ENCODE data around the gene CHTF8. TPM values are rescaled to one million over a fixed set of nuclear protein-coding genes. Genes with fewer than 3 reads are reported as not detected.

The CHTF8 gene
- total RNA-seq, 4 donors from 2014 or later = 77.8 to 124 (median 82.8) TPM

GRCh38 chr16:69116256-69116875, 16.0 kb downstream of the CHTF8 start:
- intact Hi-C loops (cut with DNase I; ENCODE audit: low total_unique reads) = no loop called here
- TF ChIP-seq CTCF (IDR thresholded peaks at IDR 0.05) = no peak
- TF ChIP-seq POLR2A (IDR thresholded peaks at IDR 0.05) = no peak
- peak in 1 of 2 donors; percentile 60 for DNase-seq (ENCODE audit: low spot score in 2 of 2)
- WGBS, 2 donors = 66 to 76% methylated on average over 7 of the region's 7 CpGs
- H3K4me3 ChIP-seq (ENCODE audit: low read depth, poor library complexity, severe bottlenecking) = no peak overlapping the region

- intact Hi-C loops (cut with DNase I; ENCODE audit: low total_unique reads) = no loop called here
- TF ChIP-seq CTCF (IDR thresholded peaks at IDR 0.05) (no peak), POLR2A (IDR thresholded peaks at IDR 0.05) (no peak)
- no peak for DNase-seq (ENCODE audit: low spot score in 2 of 2)
- H3K4me3 ChIP-seq (ENCODE audit: low read depth, poor library complexity, severe bottlenecking) = no peak overlapping the region
- 50 to 54% methylated on average over 1 of the region's 1 CpG for WGBS, 2 donors
These were observed 16.6 kb downstream of the CHTF8 start for GRCh38 chr16:69115837-69116236.

- H3K4me3 ChIP-seq (ENCODE audit: low read depth, poor library complexity, severe bottlenecking) = no peak overlapping the region
- peak in 1 of 2 donors; percentile 57 for DNase-seq (ENCODE audit: low spot score in 2 of 2)
- 91 to 92% methylated on average over 5 of the region's 5 CpGs for WGBS, 2 donors
- intact Hi-C loops (cut with DNase I; ENCODE audit: low total_unique reads) = no loop called here
- TF ChIP-seq POLR2A (IDR thresholded peaks at IDR 0.05) (no peak), CTCF (IDR thresholded peaks at IDR 0.05) (no peak)
These were observed 17.0 kb downstream of the CHTF8 start for GRCh38 chr16:69115361-69115760.

GRCh38 chr16:69114976-69115355, 17.4 kb downstream of the CHTF8 start:
- TF ChIP-seq CTCF (IDR thresholded peaks at IDR 0.05) (no peak), POLR2A (IDR thresholded peaks at IDR 0.05) (no peak)
- DNase-seq (ENCODE audit: low spot score in 2 of 2) = peak in 1 of 2 donors; percentile 53
- WGBS, 2 donors = 95% methylated on average over 6 of the region's 6 CpGs
- H3K4me3 ChIP-seq (ENCODE audit: low read depth, poor library complexity, severe bottlenecking) = no peak overlapping the region
- intact Hi-C loops (cut with DNase I; ENCODE audit: low total_unique reads) = no loop called here

- no peak overlapping the region for H3K4me3 ChIP-seq (ENCODE audit: low read depth, poor library complexity, severe bottlenecking)
- intact Hi-C loops (cut with DNase I; ENCODE audit: low total_unique reads) = no loop called here
- 89 to 92% methylated on average over 25 of the region's 25 CpGs for WGBS, 2 donors
- DNase-seq (ENCODE audit: low spot score in 2 of 2) = peak in 1 of 2 donors; percentile 70
- TF ChIP-seq CTCF (IDR thresholded peaks at IDR 0.05) (no peak), POLR2A (IDR thresholded peaks at IDR 0.05) (no peak)
These were observed 17.9 kb downstream of the CHTF8 start for GRCh38 chr16:69114346-69114975.
